ENCODE data around the gene ESRP2.

The ESRP2 gene

DNA sequence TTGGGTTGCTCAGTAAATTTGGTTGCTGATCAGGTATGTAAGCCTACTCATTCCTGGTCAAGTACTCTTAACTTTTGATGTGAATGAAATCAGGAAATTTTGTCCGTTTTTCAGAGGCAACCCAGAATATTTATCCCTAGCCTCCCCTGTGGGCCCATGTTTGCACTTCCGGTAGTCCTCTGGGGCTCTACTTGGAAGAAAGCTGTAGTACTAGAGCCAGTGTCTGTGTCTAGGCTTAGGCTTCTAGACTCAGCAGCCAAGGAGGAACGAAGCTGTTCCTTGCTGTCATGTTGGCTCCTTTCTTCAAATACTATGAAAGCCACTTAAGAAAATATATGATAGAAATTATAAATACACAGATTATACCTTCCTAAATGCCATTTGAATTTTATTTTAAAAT, 21.2 kb downstream of the ESRP2 start:
- no peak for DNase-seq

DNA sequence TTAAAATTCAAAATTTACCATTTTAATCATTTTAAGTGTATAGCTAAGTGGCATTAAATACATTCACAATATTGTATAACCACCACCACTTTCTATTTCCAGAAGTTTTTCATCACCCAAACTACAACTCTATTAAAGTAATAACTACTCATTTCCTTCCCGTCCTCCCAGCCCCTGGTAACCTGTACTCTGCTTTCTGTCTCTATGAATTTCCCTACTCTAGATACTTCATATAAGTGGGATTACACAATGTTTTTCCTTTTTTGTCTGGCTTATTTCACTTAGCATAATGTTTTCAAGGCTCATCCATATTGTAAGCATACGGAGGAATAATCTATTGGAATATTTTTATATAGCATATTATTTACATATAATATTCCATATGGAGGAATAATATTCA, 29.7 kb downstream of the ESRP2 start:
- no peak for DNase-seq

GRCh38 chr16:68202091-68202519, 33.8 kb downstream of the ESRP2 start:
- no peak for DNase-seq

- no peak for DNase-seq
Measured at GRCh38 chr16:68200088-68200783, 35.7 kb downstream of the ESRP2 start.

- DNase-seq, result no peak
Measured at GRCh38 chr16:68197250-68197649, 38.7 kb downstream of the ESRP2 start.

DNA sequence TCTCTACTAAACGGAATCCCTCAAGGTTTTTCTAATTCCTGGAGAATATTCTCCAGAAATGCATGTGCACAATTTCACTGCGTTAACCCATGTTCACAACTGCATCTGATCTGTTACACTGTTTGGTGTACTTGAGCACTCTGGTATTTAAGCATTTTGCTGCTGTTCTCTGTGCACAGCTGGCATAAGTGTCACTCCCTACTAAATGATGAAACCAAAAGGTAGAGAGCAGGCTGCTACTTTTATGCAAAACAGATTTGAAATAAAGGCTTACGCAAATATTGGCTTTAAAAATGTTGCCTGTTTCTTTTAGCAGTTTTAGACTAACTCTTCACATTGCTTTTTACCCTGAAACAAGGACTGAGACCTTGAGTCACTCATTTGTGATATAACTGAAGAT, 41.7 kb downstream of the ESRP2 start:
- no peak for DNase-seq

DNA sequence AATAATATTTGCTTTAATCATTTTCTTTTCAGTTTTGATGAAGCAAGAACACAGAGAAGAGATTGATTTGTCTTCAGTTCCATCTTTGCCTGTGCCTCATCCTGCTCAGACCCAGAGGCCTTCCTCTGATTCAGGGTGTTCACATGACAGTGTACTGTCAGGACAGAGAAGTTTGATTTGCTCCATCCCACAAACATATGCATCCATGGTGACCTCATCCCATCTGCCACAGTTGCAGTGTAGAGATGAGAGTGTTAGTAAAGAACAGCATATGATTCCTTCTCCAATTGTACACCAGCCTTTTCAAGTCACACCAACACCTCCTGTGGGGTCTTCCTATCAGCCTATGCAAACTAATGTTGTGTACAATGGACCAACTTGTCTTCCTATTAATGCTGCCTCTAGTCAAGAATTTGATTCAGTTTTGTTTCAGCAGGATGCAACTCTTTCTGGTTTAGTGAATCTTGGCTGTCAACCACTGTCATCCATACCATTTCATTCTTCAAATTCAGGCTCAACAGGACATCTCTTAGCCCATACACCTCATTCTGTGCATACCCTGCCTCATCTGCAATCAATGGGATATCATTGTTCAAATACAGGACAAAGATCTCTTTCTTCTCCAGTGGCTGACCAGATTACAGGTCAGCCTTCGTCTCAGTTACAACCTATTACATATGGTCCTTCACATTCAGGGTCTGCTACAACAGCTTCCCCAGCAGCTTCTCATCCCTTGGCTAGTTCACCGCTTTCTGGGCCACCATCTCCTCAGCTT, 45.0 kb downstream of the ESRP2 start:
- DNase-seq, result no peak

- DNase-seq, result no peak
Measured at GRCh38 chr16:68190081-68190480, 45.8 kb downstream of the ESRP2 start.

GRCh38 chr16:68188170-68188569, 47.8 kb downstream of the ESRP2 start:
- DNase-seq, result no peak

GRCh38 chr16:68187505-68187904, 48.4 kb downstream of the ESRP2 start:
- DNase-seq, result no peak

GRCh38 chr16:68186877-68187276, 49.0 kb downstream of the ESRP2 start:
- DNase-seq, result no peak

DNA sequence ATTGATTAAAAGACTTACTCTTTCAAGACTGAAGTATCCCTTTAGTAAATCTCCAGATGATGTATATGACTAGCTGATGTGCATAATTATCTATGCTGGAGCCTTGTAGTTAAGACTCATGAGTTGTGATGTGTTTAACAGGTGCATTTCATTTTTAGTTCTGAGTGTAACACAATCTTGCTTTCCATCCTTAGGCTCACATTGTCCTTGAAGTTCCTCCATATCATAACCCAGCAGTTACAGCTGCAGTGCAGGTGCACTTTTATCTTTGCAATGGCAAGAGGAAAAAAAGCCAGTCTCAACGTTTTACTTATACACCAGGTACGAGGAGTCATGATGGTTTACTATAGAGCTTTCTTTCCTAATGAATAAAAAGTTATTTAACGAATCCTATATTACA, 52.9 kb downstream of the ESRP2 start:
- DNase-seq, result no peak

- no peak for DNase-seq
Measured at GRCh38 chr16:68179855-68180254, 56.1 kb downstream of the ESRP2 start.

GRCh38 chr16:68179196-68179795, 56.6 kb downstream of the ESRP2 start:
- no peak for DNase-seq
